Muscle of arm (tissue), 12 donors: Measurements from ENCODE around the gene CDK4. TPM values are rescaled to one million over a fixed set of nuclear protein-coding genes. Genes with fewer than 3 reads are reported as not detected.
A peak's percentile ranks its signal among the peaks of the same experiment; 100 is the strongest.

Experiments
- DNase-seq: peaks from one replicate; pipeline ENCODE4 v3.0.0-alpha.2; 2013
- polyA plus RNA-seq, 12 donors: library from polyadenylated mRNA; unstranded; fragments of 120-200 nt; gene quantifications; one replicate each; pipeline ENCODE4 v1.2.1, GENCODE V29; 2013; ENCODE audit not compliant: insufficient read length in 12 of 12

Gene CDK4
- polyA plus RNA-seq, 12 donors: 106 to 176 (median 131) TPM; not detected in 1

GRCh38 chr12:57758552-57759359 lies 6.6 kb upstream of the CDK4 start:
- no peak for DNase-seq

- no peak for DNase-seq
These were observed 5.7 kb upstream of the CDK4 start for GRCh38 chr12:57757771-57758170.

- no peak for DNase-seq
These were observed 4.6 kb upstream of the CDK4 start for GRCh38 chr12:57756406-57757341.

- no peak for DNase-seq
These were observed 3.6 kb upstream of the CDK4 start for GRCh38 chr12:57755454-57756372.

GRCh38 chr12:57755194-57755453 lies 3.0 kb upstream of the CDK4 start:
- no peak for DNase-seq

GRCh38 chr12:57754411-57755193 lies 2.5 kb upstream of the CDK4 start, which contains the start of gene MARCHF9:
Gene MARCHF9 (plus strand): TSS chr12:57755103. CDS start chr12:57755529, 426 bp downstream.
- DNase-seq: no peak

GRCh38 chr12:57753756-57754337 lies 1.7 kb upstream of the CDK4 start:
- DNase-seq: no peak

- DNase-seq: no peak
These were observed 524 bp upstream of the CDK4 start for GRCh38 chr12:57752668-57753000.

GRCh38 chr12:57751432-57751787 lies 700 bp downstream of the CDK4 start:
- no peak for DNase-seq

GRCh38 chr12:57750561-57751431 lies 1.3 kb downstream of the CDK4 start:
- DNase-seq: no peak

GRCh38 chr12:57749061-57749460 lies 3.0 kb downstream of the CDK4 start:
- DNase-seq: no peak

GRCh38 chr12:57746025-57746424 lies 6.1 kb downstream of the CDK4 start:
- no peak for DNase-seq

GRCh38 chr12:57745485-57745881 lies 6.6 kb downstream of the CDK4 start:
- DNase-seq: no peak

GRCh38 chr12:57744777-57745484 lies 7.2 kb downstream of the CDK4 start, which contains the start of gene TSPAN31:
Gene TSPAN31 (plus strand): TSS chr12:57745039. CDS start chr12:57745155, 116 bp downstream.
- DNase-seq: peak; percentile 99

GRCh38 chr12:57744194-57744776 lies 7.8 kb downstream of the CDK4 start:
- DNase-seq: no peak

GRCh38 chr12:57743769-57744168 lies 8.3 kb downstream of the CDK4 start:
- DNase-seq: no peak

- DNase-seq: no peak
These were observed 10.0 kb downstream of the CDK4 start for GRCh38 chr12:57741844-57742738.

- DNase-seq: no peak
These were observed 10.7 kb downstream of the CDK4 start for GRCh38 chr12:57741413-57741789.
